Subcutaneous abdominal adipose tissue (tissue), 5 donors: ENCODE measurements around the gene NET1.
"Not testable (repeated sequence)": the region's sequence is repeated elsewhere in the genome, so short reads cannot be mapped to it uniquely, and the experiment has no call there.

Source experiments
- H3K27ac ChIP-seq: one replicate; pipeline ENCODE4 v1.7.0; 2013; ENCODE audit warnings: low read depth, mild to moderate bottlenecking, inconsistent platforms, low read length, moderate library complexity
- H3K27me3 ChIP-seq, 5 donors: one replicate each; pipeline ENCODE4 v1.7.0; 2013; ENCODE audit warnings: low read length in 5 of 5, inconsistent platforms in 1 of 5; ENCODE audit not compliant: control insufficient read depth in 5 of 5, insufficient read depth in 4 of 5
- H3K36me3 ChIP-seq, 5 donors: one replicate each; pipeline ENCODE4 v1.7.0; 2013; ENCODE audit warnings: low read length in 5 of 5; ENCODE audit not compliant: control insufficient read depth in 5 of 5, insufficient read depth in 5 of 5
- H3K4me1 ChIP-seq, 5 donors: one replicate each; pipeline ENCODE4 v1.7.0; 2013; ENCODE audit warnings: low read length in 5 of 5, mild to moderate bottlenecking in 3 of 5, moderate library complexity in 1 of 5; ENCODE audit not compliant: control insufficient read depth in 5 of 5, insufficient read depth in 5 of 5
- H3K4me3 ChIP-seq, 5 donors: one replicate each; pipeline ENCODE4 v1.7.0; 2013; ENCODE audit warnings: low read length in 5 of 5, low read depth in 1 of 5
- H3K9ac ChIP-seq, 5 donors: one replicate each; pipeline ENCODE4 v1.7.0; 2013; ENCODE audit warnings: low read length in 5 of 5, mild to moderate bottlenecking in 4 of 5, moderate library complexity in 3 of 5
- H3K9me3 ChIP-seq, 5 donors: one replicate each; pipeline ENCODE4 v1.7.0; 2013; ENCODE audit warnings: low read length in 5 of 5; ENCODE audit not compliant: control insufficient read depth in 5 of 5
- donor health status: healthy.
- donor health status: healthy.
- donor health status: healthy.
- donor health status: healthy.
- donor health status: healthy.

The NET1 gene

GRCh38 chr10:5376450-5376849 lies 35.9 kb upstream of the NET1 start:
- Histone ChIP-seq H3K36me3 (no peaks in the 10 kb centered on the region), H3K4me1 (no peaks in the 10 kb centered on the region)

DNA sequence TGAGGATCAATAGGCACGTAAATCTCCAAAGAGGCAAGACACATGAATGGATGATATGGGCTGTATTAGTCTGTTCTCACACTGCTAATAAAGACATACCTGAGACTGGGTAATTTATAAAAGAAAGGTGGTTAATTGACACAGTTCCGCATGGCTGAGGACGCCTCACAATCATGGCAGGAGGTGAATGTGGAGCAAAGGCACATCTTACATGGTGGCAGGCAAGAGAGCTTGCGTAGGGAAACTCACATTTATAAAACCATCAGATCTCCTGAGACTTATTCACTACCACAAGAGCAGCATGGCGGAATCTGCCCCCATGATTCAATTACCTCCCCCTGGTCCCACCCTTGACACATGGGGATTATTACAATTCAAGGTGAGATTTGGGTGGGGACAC lies 33.2 kb upstream of the NET1 start:
- H3K4me3 ChIP-seq, H3K4me1 ChIP-seq, H3K27ac ChIP-seq, H3K9me3 ChIP-seq, H3K9ac ChIP-seq, H3K36me3 ChIP-seq, H3K27me3 ChIP-seq: not testable (repeated sequence)

More at GRCh38 chr10:5376450-5376849, 35.9 kb upstream of the NET1 start:
- no peak overlapping the region for H3K27ac ChIP-seq
- no peak overlapping the region for H3K4me3 ChIP-seq
- H3K9me3 ChIP-seq: no peaks in the 10 kb centered on the region
- no peak overlapping the region for H3K9ac ChIP-seq
- H3K27me3 ChIP-seq: peaks cover 0 to 5% (median 0%) of the 10 kb centered on the region in 5 donors

- not testable (repeated sequence) for H3K9ac ChIP-seq, H3K27ac ChIP-seq, H3K9me3 ChIP-seq, H3K36me3 ChIP-seq, H3K4me1 ChIP-seq, H3K27me3 ChIP-seq, H3K4me3 ChIP-seq
These were observed 32.0 kb upstream of the NET1 start for GRCh38 chr10:5380395-5380794.

GRCh38 chr10:5381187-5381586 lies 31.2 kb upstream of the NET1 start:
- H3K4me1 ChIP-seq: no peaks in the 10 kb centered on the region
- no peaks in the 10 kb centered on the region for H3K36me3 ChIP-seq
- no peak overlapping the region for H3K9ac ChIP-seq
- no peak overlapping the region for H3K27ac ChIP-seq
- H3K9me3 ChIP-seq: no peaks in the 10 kb centered on the region
- H3K4me3 ChIP-seq: no peak overlapping the region
- H3K27me3 ChIP-seq: no peaks in the 10 kb centered on the region

DNA sequence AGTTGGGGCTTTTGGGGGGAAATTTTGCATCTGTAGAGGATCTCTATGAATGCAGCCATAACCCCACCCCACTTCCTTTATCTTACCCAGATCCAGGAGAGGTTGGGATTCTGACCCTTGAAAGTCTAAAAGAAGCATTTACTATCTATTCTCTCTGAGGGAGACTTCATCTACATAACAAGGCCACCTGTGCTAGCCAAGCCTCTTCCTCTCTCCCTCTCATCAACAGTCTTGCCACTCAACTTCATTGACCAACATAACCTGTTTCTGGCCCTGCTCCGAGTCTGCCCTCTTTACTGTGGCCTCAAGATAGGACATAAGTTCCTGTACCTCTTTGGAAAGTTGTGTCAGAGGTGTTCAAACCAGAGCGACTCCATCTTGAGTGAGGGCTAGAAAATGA lies 27.1 kb upstream of the NET1 start:
- Histone ChIP-seq H3K27ac (no peak overlapping the region), H3K9ac (no peak overlapping the region), H3K4me1 (no peaks in the 10 kb centered on the region), H3K27me3 (no peaks in the 10 kb centered on the region), H3K36me3 (no peaks in the 10 kb centered on the region), H3K9me3 (peaks cover 2 to 18% (median 10%) of the 10 kb centered on the region in 5 donors), H3K4me3 (no peak overlapping the region)

DNA sequence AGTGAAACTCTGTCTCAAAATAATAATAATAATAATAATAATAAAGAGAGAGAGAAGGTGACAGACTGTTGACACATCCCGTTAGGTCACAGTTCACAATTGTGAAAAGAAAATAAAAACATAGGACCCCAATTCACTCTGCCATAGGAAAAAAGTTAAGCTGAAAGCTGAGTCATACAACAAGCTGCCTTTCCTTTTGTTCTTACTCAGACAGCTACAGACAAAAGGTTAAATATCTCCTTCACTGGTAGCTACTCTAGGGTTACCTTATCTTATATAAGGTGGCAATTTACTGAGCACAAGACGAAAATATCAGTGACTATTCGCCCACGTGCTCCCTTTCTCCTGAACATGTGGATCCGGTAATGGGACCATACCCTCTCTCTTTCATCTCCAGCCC lies 25.2 kb upstream of the NET1 start:
- no peak overlapping the region for H3K9ac ChIP-seq
- no peaks in the 10 kb centered on the region for H3K4me1 ChIP-seq
- no peak overlapping the region for H3K4me3 ChIP-seq
- H3K27ac ChIP-seq: no peak overlapping the region
- peaks cover 7 to 36% (median 28%) of the 10 kb centered on the region in 5 donors for H3K9me3 ChIP-seq
- H3K27me3 ChIP-seq: no peaks in the 10 kb centered on the region
- H3K36me3 ChIP-seq: no peaks in the 10 kb centered on the region

DNA sequence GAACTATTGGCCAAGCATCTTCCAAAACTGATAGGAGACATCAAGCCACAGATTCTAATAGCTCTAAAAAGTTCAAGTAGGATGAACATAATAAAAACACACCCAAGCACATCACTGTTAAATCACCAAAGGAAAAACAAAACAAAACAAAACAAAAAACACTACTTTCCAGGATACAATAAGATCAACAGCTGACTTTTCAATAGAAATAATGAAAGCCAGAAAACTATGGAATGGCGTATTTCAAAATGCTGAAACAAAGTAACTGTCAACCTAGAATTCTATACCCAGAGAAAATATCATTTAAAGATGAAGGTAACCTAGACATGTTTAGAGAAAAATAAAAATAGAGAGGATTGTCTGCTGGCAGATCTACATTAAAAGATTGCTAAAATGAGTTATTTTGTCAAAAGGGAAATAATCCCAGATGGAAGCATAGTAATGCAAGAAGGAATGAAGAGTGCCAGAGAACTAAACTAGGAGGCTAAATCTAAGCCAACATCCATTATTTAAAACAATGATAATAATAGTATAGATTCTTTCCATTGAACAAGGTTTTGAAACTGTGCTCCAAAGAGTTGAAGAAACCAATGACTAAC lies 21.7 kb upstream of the NET1 start:
- Histone ChIP-seq H3K9me3 (peaks cover 7 to 39% (median 28%) of the 10 kb centered on the region in 5 donors), H3K4me3 (no peak overlapping the region), H3K36me3 (no peaks in the 10 kb centered on the region), H3K9ac (no peak overlapping the region), H3K27me3 (no peaks in the 10 kb centered on the region), H3K27ac (no peak overlapping the region), H3K4me1 (no peaks in the 10 kb centered on the region)

DNA sequence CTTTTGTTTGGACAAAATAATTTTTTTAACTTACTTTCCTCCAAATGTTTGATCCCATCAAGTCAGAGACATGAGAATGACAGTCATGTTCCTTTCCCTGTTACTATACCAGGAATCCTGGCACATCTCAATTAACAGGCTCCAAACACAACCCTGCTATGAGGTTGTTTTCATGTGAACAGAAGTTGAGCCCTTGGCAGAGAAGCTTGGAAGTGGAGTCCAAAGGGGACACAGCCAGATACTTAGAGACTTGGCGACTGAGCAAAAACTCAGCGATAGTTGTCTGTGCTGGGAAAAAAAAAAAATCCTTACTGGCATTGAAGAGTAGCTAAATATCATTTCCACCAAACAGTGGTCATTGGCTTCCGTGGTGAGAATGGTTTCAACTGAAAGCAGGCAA lies 20.6 kb upstream of the NET1 start:
- no peaks in the 10 kb centered on the region for H3K36me3 ChIP-seq
- peaks cover 7 to 39% (median 28%) of the 10 kb centered on the region in 5 donors for H3K9me3 ChIP-seq
- no peak overlapping the region for H3K9ac ChIP-seq
- no peak overlapping the region for H3K27ac ChIP-seq
- no peaks in the 10 kb centered on the region for H3K27me3 ChIP-seq
- no peak overlapping the region for H3K4me3 ChIP-seq
- H3K4me1 ChIP-seq: no peaks in the 10 kb centered on the region

GRCh38 chr10:5393529-5393928 lies 18.8 kb upstream of the NET1 start:
- Histone ChIP-seq H3K4me1 (no peaks in the 10 kb centered on the region), H3K27ac (no peak overlapping the region), H3K9me3 (peaks cover 7 to 37% (median 28%) of the 10 kb centered on the region in 5 donors), H3K27me3 (no peaks in the 10 kb centered on the region), H3K9ac (no peak overlapping the region), H3K36me3 (no peaks in the 10 kb centered on the region), H3K4me3 (no peak overlapping the region)

DNA sequence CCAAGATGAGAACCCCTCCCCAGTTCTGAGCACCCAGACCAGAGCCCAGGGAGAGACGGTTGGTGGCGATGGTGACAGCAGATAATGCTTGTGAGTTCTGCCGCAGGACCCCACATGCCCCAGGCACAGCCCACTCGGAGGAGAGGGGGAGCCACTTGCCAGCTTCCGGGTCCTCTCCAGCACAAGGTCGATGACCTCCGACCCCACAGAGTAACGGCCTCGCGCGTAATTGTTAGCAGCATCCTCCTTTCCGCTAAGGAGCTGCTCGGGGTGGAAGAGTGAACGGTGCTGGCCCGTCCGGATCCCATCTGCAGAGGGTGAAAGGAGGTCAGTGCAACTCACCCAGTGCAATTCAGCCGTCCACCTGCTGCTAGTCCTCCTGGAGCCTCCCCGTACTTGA lies 17.2 kb upstream of the NET1 start:
- no peaks in the 10 kb centered on the region for H3K36me3 ChIP-seq
- no peak overlapping the region for H3K27ac ChIP-seq
- no peaks in the 10 kb centered on the region for H3K4me1 ChIP-seq
- H3K9me3 ChIP-seq: peaks cover 5 to 24% (median 17%) of the 10 kb centered on the region in 5 donors
- no peak overlapping the region for H3K9ac ChIP-seq
- H3K27me3 ChIP-seq: no peaks in the 10 kb centered on the region
- no peak overlapping the region for H3K4me3 ChIP-seq
